Glomerular visceral epithelial cell (primary cell): ENCODE results near the gene SH2D4B.

Experiments
- DNase-seq: peaks from one replicate; pipeline ENCODE4 v3.0.0-alpha.2; 2016; ENCODE audit errors: extremely low spot score

Gene SH2D4B

DNA sequence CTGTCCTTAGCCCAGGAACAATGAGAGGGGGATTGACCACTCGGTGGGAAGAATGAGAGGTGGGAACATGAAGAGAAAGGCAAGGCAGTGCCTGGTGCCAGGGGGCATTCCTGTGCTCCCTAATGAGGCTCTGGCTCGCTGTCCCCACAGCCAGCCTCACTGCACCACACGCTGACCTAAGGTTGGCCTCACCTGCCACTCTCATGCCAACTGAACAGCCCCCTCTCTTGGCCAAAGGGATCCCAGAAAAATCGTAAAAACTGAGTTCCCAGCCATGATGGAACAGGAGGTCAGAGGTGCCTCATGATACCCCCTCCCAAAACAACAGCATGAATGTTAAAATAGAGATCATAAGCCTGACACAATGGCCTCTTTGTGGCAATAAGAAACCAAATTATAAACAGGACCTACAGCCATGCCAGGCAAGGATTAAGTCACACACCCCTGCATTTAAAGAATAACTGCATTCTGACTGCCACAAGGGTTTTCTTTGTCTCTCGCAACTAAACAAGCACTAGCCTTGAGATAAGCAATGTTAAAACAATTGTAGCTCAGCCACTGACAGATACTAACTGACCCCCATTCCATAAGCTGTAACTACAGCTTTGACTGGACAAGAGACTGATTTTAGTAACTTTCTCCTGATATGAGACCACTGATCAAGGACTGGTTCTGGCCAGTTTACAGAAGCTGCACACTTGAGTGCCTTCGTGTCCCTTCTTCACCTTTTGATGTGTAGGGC, 149.2 kb downstream of the SH2D4B start:
- no peak for DNase-seq

DNA sequence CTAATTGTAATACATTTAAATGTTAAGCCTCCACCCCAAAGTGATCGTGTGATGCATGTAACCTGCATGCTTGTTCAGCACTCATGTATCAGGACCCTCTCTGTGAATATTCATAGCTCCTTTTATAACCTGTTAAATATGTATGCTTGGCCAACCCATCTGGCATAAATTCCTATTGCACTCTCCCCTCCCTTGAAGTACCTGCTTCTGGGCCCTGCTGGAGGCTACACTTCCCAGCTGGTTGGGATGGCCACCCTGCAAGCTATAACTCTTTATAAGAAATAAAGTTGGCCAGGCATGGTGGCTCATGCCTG, 149.7 kb downstream of the SH2D4B start:
- no peak for DNase-seq

DNA sequence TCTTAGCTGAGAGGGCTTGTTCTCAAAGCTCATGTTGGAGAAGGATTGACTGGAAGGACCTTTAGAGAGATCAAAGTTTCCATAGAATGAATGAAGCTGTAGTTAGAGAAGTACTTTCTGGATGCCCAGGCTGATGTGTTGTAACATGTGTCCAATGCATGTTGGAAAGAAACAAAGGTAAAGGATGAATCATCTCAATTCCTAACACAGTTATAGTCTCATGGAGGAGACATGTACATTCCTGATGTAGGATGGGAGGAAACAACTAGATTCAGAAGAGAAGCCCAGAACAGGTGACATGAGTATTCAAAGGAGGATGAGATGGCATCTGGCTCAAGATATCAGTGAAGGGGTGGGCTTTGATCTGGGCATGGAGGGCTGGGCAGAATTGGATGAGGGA, 152.7 kb downstream of the SH2D4B start:
- DNase-seq: no peak

DNA sequence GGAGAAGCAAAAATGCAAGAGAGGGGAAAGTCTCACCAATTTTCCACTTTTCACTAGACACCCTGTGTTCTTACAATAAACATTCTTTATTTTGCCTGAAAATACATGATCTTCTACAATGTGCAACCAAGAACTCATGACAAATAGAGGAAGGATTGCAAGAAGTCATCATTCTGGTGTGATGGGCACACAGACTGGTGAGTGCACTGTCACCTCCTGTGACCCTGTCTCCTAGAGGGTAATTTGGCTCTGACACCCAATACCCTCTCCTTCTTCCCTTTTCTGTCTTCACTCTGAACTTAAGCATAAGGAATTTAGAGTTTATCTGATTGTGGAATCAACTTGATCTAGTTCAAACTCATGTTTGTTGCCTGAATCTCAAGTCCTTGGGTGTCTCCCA, 153.7 kb downstream of the SH2D4B start:
- no peak for DNase-seq

DNA sequence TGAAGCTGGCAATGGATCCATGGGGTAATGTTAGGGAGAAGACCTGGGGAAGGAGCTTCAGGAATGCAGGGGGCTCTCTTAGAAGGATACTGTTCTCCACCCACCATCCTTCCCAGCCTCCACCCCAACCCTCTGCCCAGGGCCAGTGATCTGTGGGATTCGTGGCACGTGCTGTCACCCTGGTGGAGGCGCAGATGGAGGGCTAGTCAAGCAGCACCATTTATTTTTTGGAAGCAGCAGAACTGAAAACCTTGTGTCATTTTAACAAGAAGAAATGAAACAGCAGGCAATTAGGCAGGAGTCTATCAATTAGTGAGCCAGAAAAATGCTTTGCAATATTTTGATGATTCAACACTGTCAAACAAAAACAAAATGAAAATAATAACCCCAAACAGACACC, 155.9 kb downstream of the SH2D4B start:
- DNase-seq: no peak

DNA sequence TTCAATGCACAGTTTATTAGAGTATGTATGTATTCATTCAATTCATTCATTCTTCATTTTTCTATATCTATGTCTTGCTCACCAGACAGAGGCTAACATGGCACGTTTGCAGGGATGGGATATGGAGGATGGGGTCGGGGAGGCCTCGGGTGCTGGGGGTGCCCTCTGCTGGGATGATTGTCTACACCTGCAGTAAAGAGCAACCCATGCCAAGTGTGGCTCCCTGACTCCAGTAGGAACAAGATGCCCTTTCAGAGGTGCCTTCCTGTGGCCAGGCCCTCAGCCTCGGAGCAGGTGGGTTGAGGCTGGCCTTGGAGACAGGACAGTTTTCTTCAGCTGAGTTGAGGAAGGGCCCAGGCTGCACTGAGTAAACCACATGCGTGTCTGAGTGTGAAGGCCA, 157.2 kb downstream of the SH2D4B start:
- DNase-seq: no peak
